GM12874 (cell line): ENCODE results near the gene TAGLN2.

Experiments used
- TF ChIP-seq, protein P1 (sequence below): IDR thresholded peaks from 2 replicates; pipeline ENCODE4 v1.5.1; 2011; ENCODE audit warnings: low read depth, mild to moderate bottlenecking, control low read depth, low read length, moderate library complexity; ENCODE audit not compliant: insufficient read depth

TAGLN2 gene

GRCh38 chr1:159943278-159943640 lies 18.0 kb upstream of the TAGLN2 start:
- TF ChIP-seq, protein P1, sequence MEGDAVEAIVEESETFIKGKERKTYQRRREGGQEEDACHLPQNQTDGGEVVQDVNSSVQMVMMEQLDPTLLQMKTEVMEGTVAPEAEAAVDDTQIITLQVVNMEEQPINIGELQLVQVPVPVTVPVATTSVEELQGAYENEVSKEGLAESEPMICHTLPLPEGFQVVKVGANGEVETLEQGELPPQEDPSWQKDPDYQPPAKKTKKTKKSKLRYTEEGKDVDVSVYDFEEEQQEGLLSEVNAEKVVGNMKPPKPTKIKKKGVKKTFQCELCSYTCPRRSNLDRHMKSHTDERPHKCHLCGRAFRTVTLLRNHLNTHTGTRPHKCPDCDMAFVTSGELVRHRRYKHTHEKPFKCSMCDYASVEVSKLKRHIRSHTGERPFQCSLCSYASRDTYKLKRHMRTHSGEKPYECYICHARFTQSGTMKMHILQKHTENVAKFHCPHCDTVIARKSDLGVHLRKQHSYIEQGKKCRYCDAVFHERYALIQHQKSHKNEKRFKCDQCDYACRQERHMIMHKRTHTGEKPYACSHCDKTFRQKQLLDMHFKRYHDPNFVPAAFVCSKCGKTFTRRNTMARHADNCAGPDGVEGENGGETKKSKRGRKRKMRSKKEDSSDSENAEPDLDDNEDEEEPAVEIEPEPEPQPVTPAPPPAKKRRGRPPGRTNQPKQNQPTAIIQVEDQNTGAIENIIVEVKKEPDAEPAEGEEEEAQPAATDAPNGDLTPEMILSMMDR = no peak

DNA sequence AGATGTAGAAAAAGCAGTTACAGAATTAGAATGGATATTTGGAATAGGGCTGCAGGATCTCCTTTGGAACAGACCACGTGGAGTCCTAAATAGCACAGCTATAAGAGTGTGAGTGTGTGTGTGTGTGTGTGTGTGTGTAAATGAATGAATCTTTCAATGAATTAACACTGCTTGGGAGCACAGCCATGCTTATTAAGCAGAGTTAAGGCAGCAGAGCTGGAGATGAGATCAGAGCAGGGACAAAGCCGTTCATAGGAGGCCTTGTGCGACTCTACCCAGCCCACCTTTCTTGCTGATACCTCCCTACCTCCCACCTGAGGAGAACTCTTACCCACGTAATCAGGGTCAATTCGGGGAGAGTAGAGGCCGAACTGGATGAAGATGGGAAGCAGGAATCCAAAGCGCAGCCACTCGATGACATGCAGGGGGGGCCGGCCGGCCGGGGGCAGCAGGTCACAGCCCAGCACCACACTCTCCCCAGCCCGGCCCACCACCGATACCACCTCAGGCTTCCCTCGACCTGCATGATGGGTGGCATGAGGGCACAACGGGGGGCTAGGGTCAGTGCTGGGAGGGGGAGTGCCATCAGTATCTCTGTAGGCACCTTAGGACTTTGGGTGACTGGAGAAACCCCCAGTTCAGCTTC lies 17.4 kb upstream of the TAGLN2 start:
- TF ChIP-seq, protein P1 = no peak

DNA sequence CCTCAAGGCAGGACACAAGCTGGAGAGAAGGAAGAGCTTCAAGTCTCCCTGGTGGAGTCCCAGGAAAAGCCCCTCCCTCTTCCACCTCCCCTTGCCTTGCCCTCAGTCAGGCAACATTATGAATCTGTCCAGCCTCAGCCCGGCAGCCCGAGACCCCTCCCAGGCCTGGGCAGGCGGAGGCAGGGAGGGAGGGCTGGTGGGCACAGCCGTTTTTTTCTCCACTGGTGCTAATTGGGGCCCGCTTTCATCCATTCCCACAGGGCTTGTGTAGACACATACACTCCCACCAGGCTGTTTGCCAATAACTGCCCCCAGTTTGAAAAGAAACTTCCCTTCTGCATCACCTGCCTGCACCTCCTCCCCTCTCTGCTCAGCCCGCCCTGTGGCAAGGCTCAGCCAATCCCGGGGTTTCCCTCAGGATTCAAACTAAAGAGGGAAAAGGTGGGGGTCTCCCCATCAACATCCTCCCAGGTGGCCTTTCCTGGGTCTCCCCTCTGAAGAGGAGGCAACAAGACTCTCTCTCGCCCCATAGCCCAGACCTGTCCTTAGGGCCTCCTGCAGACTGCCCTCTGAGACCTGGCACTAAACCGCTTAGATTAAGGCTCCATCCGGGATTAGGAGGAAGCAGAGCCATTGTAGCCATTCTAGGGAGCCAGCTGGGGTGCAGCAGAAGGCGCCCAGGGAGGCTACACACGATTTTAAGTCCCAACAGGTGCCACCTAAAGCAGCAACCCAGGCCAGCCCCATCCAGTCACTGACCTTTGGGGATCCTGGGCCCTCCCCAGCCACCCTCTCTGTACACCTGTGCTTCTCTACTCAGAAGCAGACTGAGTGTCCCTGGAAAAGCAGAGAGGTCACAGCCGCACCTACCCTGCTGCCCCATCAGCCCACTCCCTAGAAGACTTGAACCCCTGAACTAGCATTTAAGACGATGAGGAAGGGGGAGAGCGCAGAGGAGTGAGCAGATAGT lies 16.6 kb upstream of the TAGLN2 start:
- TF ChIP-seq, protein P1 = no peak

GRCh38 chr1:159941141-159941540 lies 15.8 kb upstream of the TAGLN2 start:
- TF ChIP-seq, protein P1 = no peak

- TF ChIP-seq, protein P1 = no peak
Measured at GRCh38 chr1:159940006-159940620, 14.8 kb upstream of the TAGLN2 start.

DNA sequence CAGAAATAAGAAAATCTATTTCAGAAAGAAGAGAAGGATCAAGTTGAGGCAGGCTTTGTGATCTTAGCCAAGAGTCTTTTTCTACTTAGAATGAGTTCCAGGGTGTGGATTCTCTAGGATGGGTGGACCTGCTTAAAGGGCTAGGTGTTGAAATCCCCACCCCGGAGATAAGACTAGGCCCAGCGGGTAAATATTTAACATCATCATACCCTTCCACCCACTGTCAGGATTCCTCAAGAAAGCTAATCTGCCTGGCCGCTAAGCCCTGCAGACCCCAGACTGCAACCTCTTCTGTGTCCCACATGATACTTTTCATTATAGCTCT lies 14.3 kb upstream of the TAGLN2 start:
- TF ChIP-seq, protein P1 = no peak

DNA sequence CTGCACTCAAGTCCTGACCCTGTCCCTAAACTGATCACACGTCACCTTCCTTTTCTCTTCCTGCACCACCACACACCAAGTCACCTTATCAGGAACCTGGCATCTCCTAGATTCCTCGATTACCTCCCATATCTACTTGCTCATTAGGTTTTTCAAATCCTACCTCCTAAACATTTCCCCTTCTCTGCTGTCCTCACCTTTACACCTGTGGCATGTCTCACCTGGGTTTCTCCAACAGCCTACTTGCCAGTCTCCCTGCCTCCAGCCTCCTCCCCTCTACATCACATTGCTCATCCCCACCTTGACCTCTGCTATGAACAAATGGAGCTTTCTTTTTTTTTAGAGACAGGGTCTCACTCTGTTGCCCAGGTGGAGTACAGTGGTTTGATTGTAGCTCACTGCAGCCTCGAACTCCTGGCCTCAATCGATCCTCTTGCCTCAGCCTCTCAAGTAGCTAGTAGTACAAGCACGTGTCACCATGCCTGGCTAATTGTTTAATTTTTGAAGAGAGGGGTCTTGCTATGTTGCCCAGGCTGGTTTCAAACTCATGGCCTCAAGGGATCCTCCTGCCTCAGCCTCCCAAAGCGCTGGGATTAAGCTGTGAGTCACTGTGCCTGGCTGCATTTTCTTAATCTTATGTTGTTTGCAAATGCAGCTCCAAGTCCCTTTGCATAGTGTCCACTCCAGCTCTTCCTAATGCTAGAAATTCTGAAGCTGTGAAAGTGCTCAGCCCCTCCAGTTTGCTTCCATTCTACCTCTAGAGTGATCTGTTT lies 13.8 kb upstream of the TAGLN2 start:
- TF ChIP-seq, protein P1 = no peak
